TTC549 (cell line): ENCODE measurements around the gene LAMA3.

Experiments used
- FAIRE-seq: peaks from 2 replicates; lab custom pipeline; 2012; peaks lifted over from hg19 to GRCh38; lab: Jason Lieb, UNC

The LAMA3 gene

DNA sequence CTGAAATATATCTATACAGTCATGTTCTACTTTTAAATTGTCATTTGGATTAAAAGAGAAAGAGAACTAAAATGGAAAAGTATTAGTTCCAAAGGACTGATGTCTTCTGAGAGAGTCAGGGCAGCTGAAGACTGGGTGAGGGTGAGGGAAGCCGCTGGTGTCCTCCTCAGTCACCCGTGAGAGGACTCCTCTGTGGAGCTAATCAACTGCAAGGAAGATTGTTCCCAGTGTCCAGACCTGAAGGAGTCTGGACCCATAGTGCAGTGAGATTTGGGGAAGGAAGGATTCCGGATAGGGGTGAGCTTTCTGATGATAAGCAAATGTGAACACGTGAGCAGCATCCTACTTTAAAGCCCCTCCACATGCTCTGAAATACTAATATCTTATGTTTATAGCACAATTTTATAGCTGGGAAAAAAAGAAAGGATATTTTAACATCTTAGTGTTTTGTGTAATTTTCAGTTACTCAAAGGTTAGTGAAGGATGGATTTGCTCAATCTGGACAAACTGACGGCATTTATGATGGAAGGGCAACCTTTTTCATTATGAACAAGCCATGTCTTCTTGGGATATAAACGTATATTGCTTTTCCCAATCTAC lies 190.8 kb downstream of the LAMA3 start:
- FAIRE-seq, result no peak

DNA sequence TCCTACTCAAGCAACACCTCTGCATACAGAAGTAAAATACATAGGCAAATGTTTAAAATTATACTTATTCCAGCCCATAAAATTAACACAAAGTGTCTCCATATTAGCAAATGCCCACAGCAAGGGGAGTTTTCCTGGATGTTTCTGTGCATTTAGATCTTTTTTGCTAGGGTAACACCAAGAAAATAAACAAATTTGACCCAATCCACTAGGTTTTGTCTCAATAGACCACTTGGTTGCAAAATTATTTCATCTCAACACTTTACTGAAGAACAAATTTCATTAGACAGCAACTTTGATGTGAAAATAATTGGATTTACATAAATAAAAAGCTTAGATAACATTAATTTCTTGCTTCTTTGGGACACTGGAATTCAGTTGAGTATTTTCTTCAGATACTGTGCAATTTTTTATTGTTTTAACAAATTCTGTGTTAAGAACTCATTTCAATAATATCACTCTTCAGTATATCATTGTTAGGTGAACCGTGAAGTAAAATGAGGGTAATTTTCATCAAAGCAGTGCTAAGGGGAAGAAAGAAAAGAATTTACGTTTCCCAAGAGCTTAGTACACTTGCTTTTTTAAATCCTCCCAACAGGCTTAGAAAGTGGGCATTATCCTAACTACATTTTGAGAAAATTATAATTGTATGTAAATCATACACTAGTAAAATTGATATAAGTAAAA lies 191.8 kb downstream of the LAMA3 start:
- no peak for FAIRE-seq

DNA sequence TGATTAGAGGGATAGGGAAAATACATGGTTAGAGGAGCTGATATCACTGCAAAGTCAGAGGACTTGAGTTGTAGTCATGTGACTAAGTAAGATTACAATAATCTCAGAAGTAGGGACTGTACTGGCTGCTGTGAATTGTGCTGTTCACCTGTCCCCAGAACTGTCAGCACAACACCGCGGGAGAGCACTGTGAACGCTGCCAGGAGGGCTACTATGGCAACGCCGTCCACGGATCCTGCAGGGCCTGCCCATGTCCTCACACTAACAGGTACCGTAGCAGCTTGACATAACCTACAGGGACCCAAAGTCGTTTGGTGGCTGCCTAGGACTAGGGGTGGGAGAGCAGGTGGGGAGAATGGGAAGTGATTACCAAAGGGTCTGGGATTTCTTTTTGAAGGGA lies 192.5 kb downstream of the LAMA3 start:
- no peak for FAIRE-seq

DNA sequence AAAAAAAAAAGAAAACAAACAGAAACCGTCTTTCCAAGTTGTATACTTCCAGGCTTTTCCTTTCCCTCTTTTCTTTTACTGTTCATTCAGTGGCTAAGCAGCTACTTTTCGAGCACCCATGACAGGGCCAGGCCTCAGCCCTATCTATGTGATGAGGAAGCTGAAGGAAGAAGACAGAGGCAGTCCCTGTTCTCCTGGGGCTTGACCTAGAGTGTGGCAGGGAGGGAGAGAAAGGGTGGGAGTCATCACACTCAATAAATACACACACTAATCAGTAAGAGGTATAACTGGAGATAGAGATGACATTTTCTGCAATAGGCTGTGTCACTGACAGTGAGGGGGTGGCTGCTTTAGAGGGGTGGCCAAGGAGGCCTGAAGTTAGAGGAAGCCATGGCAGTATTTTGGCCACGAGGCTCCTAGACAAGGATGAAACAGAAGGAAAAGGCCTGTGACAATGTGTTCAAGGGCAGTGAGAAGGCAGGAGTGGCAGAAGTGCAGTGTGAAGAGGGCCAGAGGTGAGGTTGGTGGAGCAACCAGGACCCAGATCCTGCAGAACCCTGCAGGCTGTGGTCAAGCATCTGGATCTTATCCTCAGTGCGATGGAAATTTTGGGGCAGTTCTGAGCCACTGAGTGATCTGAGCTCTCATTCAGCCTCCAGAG lies 193.5 kb downstream of the LAMA3 start:
- FAIRE-seq, result no peak

DNA sequence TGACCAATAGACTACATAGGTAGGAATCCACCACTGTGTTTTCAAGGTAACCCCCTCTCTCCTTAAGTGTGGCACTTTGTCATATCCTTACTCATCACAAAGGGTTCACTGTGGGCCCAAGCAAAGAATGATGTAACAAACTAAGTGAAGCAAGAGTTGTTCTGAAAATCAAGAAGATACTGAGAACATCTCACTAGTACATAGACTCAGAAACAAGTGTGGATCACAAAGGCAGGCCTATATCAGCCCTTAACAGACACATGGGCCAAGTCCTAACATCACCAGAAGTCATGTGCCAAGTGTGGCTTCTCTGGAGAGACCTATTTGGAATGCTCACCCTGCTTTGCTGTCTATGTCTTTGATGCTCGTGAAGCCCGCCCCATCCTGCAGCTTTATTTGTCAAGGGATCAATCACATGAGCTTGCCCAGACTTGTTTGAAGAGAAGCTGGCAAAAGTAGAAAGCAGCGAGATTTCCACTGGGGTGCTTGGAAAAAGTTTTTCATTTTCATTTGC lies 194.1 kb downstream of the LAMA3 start:
- FAIRE-seq, result no peak

DNA sequence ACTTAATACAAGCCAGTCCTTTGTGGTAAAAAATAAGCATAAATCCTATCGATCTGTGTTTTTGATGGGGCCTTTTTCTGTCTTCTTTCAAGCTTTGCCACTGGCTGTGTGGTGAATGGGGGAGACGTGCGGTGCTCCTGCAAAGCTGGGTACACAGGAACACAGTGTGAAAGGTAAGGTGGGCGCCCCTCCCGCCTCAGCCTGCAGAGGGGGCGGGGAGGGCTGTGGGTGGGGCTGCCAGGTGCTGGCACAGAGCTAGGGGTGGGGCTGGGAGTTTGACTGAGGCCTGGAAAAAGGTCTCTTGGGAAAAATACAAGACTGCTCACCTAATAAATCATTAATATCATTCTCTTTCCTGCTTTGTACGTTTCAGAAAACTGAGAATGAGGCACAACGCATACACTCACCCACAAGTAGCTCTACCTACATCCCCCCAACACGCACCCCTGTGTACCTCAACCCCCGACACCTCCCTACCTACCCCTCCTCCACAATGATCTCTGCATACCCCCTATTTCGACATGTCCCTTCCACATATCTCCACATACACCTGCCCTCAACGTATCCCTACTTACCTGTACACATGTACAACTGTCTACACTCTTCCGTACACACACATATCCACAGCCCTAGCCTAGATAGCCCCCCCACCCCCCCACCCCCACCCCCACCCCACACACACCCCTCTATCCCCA lies 195.6 kb downstream of the LAMA3 start:
- no peak for FAIRE-seq

DNA sequence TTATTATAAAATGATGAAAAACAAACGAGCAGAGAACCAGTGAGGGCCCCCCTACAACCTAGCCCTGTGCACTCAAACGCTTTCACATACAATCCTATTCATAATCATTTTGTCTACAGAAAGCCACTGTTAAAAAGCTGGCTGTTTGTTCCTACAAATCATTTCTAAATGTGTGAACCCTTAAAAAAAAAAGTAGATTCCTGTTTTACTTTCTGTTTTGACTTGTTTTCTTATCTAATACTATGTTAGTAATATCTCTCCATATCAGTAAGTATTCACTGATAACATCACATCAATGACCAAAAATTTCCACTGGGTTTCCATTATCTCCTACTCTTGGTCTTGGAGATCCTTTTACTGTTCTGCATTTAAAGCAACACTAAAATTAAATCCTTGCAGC lies 196.5 kb downstream of the LAMA3 start:
- FAIRE-seq, result no peak

DNA sequence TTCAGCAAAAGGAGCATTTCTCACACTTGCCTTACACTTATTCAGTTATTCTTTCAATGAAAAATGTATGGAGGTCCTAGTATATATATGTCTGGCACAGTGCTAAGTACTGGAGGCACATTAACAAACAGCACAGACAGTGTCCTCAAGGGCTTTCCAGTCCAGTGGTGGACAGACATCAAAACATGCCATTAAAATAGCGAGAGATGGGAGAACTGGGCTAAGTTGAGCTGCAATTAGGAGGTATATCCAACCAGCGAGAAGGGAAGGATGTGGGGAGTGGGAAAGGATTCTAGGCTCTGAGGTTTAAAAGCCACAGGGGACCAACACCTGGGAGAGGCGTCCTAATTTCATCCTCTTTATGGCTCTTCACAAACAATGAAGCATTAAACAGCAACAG lies 197.8 kb downstream of the LAMA3 start:
- FAIRE-seq, result no peak

DNA sequence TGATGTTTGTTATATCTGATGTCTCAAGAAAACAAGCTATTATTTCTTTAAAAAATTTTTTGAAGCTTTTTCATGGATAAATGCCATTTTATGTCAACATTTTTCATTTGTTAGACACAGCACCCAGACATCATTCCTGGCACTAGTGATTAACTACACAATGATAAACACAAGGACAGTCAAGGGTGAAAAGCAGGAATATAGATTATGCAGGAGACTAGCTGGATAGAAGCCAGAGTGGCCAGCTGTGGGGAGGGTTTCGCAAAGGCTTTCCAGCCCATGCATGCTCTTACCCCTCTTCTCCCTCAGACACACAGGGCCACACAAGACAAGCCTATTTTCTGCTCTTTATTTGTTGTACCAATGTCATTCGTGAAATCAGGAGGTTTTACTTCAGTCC lies 198.2 kb downstream of the LAMA3 start:
- FAIRE-seq, result no peak

DNA sequence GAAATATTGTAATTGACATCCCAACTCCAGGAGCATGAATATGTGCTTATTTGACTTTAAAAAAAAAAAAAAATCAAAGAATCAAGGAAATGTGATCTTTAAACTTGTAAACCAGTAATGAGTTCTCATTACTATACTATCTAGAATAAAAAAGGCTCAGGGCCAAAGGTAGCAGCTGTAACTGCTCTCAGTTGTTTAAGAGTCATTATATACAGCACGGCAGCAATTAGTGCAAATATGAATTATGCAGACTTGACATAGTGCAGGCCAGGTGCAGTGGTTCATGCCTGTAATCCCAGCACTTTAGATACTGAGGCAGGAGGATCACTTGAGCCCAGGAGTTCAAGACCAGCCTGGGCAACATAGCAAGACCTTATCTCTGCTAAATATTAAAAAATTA lies 199.6 kb downstream of the LAMA3 start:
- no peak for FAIRE-seq

DNA sequence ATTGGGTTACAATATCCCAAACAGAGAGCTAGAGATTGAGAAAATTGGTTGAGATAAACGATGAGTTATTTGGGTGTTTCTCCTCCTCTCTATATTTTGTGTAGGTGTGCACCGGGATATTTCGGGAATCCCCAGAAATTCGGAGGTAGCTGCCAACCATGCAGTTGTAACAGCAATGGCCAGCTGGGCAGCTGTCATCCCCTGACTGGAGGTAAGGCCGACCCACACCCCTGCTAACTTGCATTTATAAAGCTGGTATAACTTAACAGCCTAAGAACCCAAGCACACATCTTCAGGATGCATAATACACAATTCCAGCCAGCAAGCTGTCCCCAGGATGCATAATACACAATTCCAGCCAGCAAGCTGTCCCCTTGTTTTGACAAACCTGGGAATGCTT lies 200.7 kb downstream of the LAMA3 start:
- FAIRE-seq, result no peak

DNA sequence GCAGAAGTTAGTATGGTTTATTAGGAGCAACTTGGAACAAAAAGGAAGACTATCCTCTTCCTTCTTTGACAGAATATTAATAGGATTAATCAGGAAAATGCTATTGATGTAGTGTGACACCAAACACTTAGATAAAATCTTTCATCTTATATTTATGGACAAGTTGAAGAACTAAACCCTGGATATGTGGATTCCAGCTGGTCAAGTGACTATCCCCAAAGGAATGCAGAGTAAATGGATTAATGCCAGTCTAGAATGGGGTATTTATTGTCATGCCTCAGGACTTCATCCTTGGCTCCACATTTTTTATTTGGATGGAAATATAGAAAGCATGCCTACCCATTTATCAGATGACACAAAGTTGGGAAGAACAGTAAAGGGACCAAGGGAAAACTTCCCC lies 201.3 kb downstream of the LAMA3 start:
- FAIRE-seq, result no peak

DNA sequence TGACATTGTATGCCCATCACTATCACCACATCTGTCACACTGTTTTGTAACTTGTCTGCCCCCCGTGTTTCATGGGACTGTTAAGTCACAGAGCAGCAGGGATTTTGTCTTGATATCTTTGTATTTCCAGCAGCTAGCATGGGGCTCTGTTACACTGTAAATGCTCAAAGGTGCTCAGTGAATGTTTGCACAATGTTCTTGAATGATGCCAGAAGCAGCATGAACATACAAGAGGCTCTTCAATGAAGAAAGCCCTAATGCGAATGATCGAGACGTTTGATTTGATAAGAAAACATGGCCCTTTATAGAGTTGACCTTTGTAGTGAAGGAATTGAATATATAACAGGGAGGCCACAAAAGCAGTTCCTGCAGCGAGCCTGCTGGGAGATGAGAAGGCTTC lies 204.4 kb downstream of the LAMA3 start:
- no peak for FAIRE-seq

DNA sequence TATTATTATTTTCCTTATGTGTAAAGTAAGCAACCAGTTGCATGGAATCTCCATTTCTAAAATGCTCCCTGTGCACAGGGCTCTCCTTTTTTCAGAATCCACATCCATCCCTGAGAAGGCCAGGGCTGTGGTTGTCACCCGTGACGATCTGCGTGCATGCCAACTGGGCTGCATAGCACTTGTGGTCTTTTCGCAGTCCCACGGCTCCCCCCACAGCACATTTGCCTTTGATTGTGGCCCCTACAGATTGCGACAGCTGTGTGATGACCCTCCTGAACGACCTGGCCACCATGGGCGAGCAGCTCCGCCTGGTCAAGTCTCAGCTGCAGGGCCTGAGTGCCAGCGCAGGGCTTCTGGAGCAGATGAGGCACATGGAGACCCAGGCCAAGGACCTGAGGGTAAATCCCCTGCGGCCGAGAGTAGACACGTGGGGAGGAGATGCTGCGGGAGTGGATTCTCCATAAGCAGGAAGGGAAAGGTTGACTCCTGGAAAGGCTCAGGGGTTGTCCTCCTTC lies 205.5 kb downstream of the LAMA3 start:
- FAIRE-seq, result no peak

DNA sequence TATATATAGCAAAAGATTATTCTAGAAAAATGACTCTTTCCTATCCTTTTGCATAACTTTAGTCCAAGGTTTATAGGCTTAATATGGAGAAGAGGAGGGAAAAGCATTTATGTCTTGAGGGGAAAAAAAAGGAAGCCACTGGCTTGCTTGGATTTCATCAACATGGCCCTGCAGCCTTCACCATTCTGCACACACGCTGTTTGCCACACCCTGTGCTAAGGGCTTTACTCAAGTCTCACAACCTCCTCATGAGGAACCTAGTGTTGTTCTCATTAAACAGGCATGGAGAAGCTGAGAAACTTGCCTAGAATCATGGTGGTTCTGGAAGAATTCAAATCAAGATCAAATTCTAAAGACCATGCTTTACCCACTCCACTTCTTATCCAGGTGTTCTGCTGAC lies 208.0 kb downstream of the LAMA3 start:
- no peak for FAIRE-seq

DNA sequence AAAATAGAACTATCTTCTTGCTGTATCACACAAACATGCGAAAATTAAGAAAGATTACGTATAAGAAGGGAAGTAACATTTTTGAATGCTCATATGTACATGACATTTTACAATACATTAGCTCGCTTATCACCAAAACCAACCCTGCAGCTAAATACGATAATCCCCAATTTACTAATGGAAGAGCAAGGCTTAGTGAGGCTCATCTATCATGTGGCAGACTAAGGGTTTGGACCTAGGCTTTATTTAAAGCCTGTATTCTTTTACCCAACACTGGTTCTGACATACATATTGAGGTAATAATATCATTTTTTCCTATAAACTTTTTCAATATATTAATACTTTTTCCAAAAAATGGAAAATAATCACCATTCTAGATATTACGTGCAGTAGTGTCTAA lies 208.5 kb downstream of the LAMA3 start:
- FAIRE-seq, result no peak

DNA sequence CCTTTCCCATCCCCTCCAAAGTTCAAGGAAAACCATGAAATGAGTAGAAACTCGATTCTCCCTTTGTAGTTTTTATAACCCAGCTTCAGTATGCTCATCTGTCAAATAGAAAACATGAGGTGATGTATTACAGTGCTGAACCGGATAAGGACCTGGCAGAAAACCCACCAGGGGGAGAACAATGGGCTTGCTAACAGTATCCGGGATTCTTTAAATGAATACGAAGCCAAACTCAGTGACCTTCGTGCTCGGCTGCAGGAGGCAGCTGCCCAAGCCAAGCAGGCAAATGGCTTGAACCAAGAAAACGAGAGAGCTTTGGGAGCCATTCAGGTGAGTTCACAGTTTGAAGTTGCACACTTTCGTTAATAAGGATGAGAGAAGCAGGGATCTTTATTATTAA lies 211.7 kb downstream of the LAMA3 start:
- no peak for FAIRE-seq

DNA sequence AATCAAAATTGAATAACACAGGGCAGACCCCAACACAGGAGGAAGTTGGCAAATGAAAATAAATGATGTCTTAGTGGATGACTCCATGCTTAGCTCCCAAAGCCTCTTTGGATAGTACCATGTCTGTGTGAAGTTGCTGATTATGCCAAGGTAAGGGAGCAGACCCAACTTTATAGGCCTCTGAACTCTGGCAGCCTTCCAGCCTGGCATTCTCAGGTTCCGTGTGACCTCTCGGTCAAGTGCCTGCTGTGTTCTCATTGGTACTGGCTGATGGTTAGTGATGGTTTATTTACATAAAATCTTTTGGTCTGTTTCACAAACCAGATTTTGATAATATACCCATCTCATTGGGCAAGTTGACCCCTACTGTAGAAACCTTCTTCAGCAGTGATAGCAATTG lies 213.1 kb downstream of the LAMA3 start:
- FAIRE-seq, result no peak

DNA sequence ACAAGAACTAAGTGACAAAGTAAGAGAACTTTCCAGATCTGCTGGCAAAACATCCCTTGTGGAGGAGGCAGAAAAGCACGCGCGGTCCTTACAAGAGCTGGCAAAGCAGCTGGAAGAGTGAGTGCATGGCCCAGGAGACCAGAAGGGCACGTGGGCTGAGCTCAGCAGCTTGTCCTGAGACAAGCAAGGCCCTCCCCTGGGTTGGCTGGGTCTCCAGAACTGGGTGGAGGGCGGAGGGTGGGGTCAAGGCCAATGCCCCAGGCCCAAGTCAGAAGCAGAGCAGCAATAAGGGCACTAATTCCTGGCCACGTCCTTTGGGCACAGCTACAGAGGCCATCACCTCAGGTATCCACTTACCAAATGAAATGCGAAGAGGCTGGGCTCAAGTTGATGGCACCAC lies 214.7 kb downstream of the LAMA3 start:
- FAIRE-seq, result no peak

DNA sequence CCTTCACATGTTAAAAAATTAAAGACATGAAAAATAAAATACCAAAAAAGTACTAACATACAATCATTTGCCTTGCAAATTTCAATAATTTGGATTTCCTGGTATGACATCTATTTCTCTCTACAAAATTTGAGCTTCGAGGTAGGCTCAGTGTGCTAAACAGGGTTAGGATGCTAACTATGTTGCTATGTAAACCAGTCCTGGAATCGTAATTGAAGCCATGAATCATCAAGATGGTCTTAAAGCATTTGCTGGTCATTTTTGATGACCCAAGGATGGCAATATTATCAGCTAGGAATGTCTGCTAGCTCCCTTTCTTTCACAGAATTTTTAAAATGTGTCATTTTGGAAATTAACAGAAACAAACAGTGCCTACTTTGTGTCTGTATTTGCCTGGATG lies 217.4 kb downstream of the LAMA3 start:
- FAIRE-seq, result no peak

DNA sequence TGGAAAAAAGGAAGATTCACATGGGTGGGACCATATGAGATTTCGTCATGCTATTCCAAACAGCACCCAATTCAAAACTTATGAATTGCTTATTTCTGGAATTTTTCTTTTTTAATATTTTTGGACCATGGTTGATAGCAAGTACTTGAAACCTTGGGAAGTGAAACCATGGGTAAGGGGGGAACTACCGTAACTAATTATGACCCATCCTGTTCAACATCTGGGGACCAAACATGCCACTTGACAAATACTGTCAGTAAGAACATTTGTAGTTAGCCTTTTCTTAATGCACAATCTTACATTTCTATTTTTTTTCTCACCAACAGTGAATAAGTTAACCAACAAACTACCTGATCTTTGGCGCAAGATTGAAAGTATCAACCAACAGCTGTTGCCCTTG lies 219.6 kb downstream of the LAMA3 start:
- FAIRE-seq, result no peak

DNA sequence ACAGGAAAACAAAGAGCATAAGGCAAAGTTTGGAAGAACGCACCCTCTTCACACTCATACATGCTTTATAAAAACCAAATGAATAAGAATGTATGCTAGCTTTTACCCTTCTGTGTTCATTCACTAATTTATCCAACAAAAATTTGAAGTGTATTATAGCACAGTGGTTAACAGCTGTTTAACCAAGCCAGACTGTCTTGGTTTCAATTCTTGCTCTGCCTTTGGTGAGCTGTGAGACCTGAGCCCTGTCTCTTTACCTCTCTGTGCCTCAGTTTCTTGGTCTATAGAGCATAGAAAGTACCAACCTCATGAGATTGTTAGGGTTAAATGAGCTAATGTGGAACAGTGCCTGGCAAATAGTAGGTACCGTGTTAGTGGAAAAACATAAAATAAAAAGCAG lies 220.8 kb downstream of the LAMA3 start:
- FAIRE-seq, result no peak

DNA sequence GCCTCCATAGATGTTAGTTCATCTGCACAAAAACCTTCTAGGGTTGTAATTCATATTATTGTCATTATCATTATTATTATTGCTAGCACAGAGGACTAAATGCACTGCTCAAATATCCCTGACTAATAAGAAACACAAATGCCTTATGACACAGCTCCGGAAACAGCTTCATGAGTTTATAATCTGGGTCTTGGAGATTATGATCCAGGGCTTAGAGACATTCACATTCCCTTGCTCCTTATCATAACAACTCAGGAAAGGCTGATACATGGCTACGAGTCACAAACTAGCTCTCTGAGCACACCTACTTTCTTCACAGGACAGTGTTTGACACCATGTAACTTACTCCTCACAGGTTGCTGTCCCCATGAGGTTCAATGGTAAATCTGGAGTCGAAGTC lies 223.1 kb downstream of the LAMA3 start:
- FAIRE-seq, result no peak
